HG02852 (cell line): ENCODE data around the gene DNAI2.
"Not testable (repeated sequence)": the region's sequence is repeated elsewhere in the genome, so short reads cannot be mapped to it uniquely, and the experiment has no call there.

Experiments
- ATAC-seq: cut with Tn5 transposase; IDR thresholded peaks from one replicate; pipeline ENCODE4 v1.9.1; 2021; ENCODE audit warnings: mild to moderate bottlenecking, moderate library complexity; ENCODE audit not compliant: unreplicated experiment

Gene DNAI2

DNA sequence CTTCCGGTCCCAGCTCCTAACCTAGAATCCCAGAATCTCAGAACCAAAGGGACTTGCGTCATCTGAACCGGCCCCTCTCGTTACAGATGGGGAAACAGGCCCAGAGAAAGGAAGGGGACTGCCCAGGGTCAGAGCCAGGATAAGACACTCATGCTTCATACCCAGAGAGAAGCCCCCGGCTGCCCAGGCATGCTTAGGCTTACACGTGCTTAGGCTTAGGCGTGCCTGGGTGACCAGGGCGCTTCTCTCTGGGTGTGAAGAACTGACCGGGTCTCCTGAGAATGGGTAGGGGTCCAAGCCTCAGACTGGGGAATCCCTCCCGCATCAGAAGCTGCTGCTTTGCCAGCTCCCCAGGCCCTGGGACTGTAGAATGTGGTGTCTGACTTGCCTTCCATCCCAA lies 29.9 kb upstream of the DNAI2 start:
- ATAC-seq, result no peak

GRCh38 chr17:74244548-74244947 lies 29.5 kb upstream of the DNAI2 start:
- no peak for ATAC-seq

- no peak for ATAC-seq
Observed at GRCh38 chr17:74245145-74245831, 28.7 kb upstream of the DNAI2 start.

DNA sequence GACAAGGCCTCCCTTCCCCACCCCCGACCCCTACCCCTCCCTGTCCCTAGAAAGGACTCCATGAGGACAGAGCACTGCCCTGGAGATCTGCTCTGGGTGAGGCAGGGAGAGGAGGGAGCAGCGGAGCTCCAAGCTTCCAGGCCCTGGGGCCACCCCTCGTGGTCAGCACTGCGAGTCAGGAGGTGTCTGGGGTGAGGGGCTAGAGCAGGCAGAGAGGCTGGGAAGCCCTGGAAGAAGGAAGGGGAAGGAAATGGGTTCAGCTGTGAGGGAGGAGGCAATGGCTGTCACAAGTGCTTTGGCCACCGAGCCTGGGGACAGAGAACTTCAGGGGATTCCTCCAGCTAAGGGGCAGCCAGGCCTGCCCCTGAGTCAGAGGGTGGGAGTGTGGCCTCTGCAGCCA lies 28.2 kb upstream of the DNAI2 start:
- ATAC-seq, result no peak

DNA sequence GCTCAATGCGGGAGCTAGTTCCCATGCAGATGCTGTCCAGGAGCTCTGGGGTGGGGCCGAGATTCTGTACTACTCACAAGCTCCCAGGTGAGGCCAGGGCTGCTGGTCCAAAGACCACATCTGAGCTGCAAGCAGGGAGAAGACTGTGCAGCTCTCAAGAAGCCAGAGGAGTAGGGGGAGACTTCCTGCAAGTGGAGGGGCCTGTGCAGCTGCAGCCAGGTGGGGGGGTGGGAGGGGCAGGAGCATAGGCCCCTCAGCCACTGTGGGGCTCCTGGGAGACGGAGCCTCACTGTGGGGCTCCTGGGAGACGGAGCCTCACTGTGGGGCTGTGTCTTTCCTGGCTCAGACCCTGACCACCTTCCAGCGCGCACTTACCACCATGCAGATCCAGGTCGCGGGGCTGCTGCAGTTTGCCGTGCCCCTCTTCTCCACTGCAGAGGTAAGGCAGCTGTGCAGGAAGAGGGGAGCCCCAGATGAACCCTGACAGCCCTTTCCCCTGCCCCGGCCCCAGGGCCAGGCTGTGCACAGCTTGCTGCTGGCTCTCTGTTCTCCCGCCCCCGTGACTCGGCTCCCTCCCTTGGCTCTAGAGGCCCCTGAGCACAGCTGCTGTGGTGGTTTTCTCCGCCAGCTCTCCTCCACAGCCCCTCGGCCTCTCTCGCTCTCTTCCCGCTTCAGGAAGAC lies 24.3 kb upstream of the DNAI2 start:
- ATAC-seq, result no peak

GRCh38 chr17:74250324-74250995 lies 23.6 kb upstream of the DNAI2 start:
- ATAC-seq, result no peak

- no peak for ATAC-seq
Observed at GRCh38 chr17:74251051-74251450, 23.0 kb upstream of the DNAI2 start.

DNA sequence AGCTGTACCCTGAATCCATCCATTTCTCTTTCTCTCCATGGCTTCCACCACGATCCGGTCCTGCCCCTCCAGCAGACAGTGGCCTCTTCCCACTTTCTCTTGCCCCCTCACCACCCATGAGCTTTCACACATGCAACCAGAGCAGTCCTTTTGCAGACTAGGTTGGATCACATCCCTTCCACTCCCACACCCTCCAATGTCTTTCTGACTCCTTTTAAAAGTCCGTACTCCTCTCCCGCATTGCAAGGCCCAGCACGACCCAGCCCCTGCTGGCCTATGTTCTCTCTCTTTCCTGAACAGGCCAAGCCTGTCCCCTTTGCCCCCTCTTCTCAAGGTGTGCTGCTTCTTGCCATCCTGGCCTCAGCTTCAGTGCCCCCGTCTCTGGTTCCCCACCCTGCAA lies 22.5 kb upstream of the DNAI2 start:
- no peak for ATAC-seq

DNA sequence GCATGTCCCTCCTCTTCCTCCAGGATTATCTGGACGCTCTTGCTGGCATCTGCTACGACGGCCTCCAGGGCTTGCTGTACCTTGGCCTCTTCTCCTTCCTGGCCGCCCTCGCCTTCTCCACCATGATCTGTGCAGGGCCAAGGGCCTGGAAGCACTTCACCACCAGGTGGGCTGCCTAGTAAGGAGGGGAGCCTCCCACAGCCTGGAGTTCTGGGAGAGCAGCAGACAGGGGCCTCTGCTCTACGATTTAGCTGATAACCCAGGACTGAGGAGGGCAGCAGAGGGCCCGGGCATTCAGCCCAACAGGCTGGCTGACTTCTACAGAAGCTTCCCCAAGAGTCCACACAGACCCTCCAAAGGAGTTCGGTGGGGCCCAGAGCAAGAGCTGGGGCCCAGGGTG lies 21.8 kb upstream of the DNAI2 start:
- no peak for ATAC-seq

DNA sequence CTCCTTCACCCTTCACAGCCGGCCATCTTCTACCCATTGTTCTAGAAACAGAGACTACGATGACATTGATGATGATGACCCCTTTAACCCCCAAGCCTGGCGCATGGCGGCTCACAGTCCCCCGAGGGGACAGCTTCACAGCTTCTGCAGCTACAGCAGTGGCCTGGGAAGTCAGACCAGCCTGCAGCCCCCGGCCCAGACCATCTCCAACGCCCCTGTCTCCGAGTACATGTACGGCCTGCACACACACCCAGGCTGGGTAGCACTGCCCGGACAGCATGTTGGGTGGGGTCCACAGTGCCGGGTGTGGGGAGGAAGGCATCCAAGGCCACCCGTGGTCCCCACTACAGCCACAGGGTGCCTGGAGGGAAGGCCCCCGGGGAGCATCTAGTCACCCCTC lies 21.0 kb upstream of the DNAI2 start:
- ATAC-seq, result no peak

- ATAC-seq, result no peak
Observed at GRCh38 chr17:74257311-74257710, 16.7 kb upstream of the DNAI2 start.

GRCh38 chr17:74259667-74260524 lies 14.1 kb upstream of the DNAI2 start:
- ATAC-seq, result no peak

DNA sequence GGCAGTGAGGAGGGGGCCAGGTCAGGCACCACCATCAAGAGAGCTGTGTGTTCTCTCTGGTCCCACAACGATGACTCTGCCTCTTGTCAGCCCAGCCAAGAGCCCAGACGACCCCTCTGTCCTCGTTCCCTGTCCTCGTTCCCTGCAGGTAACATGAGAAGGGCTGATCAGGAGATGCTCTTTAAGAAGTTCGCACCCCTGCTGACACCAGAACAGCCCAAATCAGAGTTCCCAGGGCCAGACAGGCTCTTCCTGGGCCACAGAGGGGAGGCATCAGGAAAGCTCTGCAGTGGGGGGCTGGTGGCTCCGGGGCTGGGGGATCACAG lies 13.5 kb upstream of the DNAI2 start:
- ATAC-seq, result no peak

DNA sequence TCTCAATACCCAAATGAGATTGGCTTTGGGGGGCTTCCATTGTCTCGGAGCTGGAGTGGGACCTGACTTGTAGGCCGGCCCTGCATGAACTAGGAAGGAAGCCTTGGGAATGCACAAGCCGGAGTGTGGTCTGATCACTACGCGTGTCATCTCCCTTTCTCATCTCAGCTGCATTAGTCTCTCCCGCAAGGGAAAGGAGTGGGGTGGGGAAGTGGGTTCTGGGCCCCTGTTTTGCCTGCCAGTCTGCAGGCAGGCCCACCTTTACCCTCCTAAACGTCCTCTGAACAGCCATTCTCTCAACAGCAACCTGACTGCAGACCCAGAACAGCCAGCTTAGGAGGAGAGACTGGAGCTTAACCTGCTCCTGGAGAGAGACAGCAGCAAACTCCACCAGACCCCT lies 11.4 kb upstream of the DNAI2 start:
- no peak for ATAC-seq

GRCh38 chr17:74267054-74267453 lies 7.0 kb upstream of the DNAI2 start:
- ATAC-seq, result not testable (repeated sequence)

GRCh38 chr17:74267579-74267978 lies 6.5 kb upstream of the DNAI2 start:
- ATAC-seq, result no peak

- ATAC-seq, result no peak
Observed at GRCh38 chr17:74267987-74268499, 6.0 kb upstream of the DNAI2 start.

- no peak for ATAC-seq
Observed at GRCh38 chr17:74268558-74268957, 5.5 kb upstream of the DNAI2 start.

DNA sequence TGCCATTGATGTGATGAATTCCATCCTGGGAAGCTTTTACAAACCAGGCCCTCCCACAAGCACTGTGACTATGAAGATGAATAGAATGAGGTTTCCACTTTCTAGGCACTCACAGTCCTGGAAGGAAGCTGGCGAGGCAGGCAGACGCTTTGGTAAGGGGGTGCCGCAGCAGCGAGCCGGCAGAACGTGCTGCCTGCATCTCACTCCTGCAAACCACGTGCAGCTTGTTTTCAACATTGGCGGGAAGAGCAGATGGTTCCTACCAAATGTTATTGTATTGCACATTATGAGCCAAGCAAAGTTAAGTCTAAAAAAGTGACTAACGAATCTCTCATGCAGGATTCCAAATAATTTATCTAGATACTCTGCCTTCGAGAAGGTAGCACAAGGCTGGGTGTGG lies 3.7 kb upstream of the DNAI2 start:
- no peak for ATAC-seq

DNA sequence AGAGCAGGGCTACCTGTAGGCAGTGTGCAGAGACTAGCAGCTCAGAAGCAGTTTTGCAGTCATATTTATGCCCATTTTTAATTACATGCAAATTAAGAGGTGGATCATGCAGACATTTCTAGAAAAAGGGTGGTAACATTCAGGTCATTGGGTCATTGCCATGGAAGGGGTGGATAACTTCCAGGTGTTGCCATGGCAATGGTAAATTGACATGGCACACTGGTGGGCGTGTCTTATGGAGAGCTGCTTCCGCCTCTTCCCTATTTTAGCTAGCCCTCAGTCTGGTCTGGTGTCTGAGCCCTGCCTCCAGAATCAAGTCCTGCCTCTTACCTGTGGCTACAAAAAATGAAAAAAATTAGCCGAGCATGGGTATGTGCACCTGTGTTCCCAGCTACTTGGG lies 2.8 kb upstream of the DNAI2 start:
- ATAC-seq, result no peak

GRCh38 chr17:74271901-74272561 lies 2.0 kb upstream of the DNAI2 start:
- ATAC-seq, result no peak
